ENCODE data around the gene AARS1.
"Not testable (repeated sequence)": the region's sequence is repeated elsewhere in the genome, so short reads cannot be mapped to it uniquely, and the experiment has no call there.

The AARS1 gene

GRCh38 chr16:70295634-70296033 is 6.3 kb upstream of the AARS1 start:
- Histone ChIP-seq H3K9ac (ENCODE audit: low read depth, low read length) (no peak overlapping the region), H3K4me1 (ENCODE audit: insufficient read depth, low read length) (no peaks in the 10 kb centered on the region), H3K9me3 (ENCODE audit: control insufficient read depth, insufficient read depth, low read length) (no peaks in the 10 kb centered on the region), H3K36me3 (ENCODE audit: insufficient read depth, low read length) (no peaks in the 10 kb centered on the region)

GRCh38 chr16:70294385-70295025 is 5.2 kb upstream of the AARS1 start:
- Histone ChIP-seq H3K9me3 (ENCODE audit: control insufficient read depth, insufficient read depth, low read length) (no peaks in the 10 kb centered on the region), H3K9ac (ENCODE audit: low read depth, low read length) (no peak overlapping the region), H3K4me1 (ENCODE audit: insufficient read depth, low read length) (no peaks in the 10 kb centered on the region), H3K36me3 (ENCODE audit: insufficient read depth, low read length) (no peaks in the 10 kb centered on the region)

- not testable (repeated sequence) for H3K9me3 ChIP-seq (ENCODE audit: control insufficient read depth, insufficient read depth, low read length); H3K9ac ChIP-seq (ENCODE audit: low read depth, low read length); H3K4me1 ChIP-seq (ENCODE audit: insufficient read depth, low read length); H3K36me3 ChIP-seq (ENCODE audit: insufficient read depth, low read length)
These were observed 2.8 kb upstream of the AARS1 start for GRCh38 chr16:70292148-70292547.

- H3K9me3 ChIP-seq (ENCODE audit: control insufficient read depth, insufficient read depth, low read length): no peaks in the 10 kb centered on the region
- H3K36me3 ChIP-seq (ENCODE audit: insufficient read depth, low read length): peaks cover 2% of the 10 kb centered on the region; the same call in 1 of the 2 replicates
- H3K9ac ChIP-seq (ENCODE audit: low read depth, low read length): no peak overlapping the region
- H3K4me1 ChIP-seq (ENCODE audit: insufficient read depth, low read length): no peaks in the 10 kb centered on the region
These were observed 1.7 kb upstream of the AARS1 start for GRCh38 chr16:70290949-70291519.

GRCh38 chr16:70287304-70287971 is 1.9 kb downstream of the AARS1 start:
- Histone ChIP-seq H3K36me3 (ENCODE audit: insufficient read depth, low read length) (peaks cover 31% of the 10 kb centered on the region), H3K9ac (ENCODE audit: low read depth, low read length) (peak overlapping the region; percentile 91; the same call in 1 of the 2 replicates)
- not testable (repeated sequence) for H3K4me1 ChIP-seq (ENCODE audit: insufficient read depth, low read length); H3K9me3 ChIP-seq (ENCODE audit: control insufficient read depth, insufficient read depth, low read length)

- H3K9ac ChIP-seq (ENCODE audit: low read depth, low read length): no peak overlapping the region
- H3K4me1 ChIP-seq (ENCODE audit: insufficient read depth, low read length): no peaks in the 10 kb centered on the region
- no peaks in the 10 kb centered on the region for H3K9me3 ChIP-seq (ENCODE audit: control insufficient read depth, insufficient read depth, low read length)
- peaks cover 51% of the 10 kb centered on the region for H3K36me3 ChIP-seq (ENCODE audit: insufficient read depth, low read length)
These were observed 12.9 kb downstream of the AARS1 start for GRCh38 chr16:70276392-70276791.

- Histone ChIP-seq H3K9me3 (ENCODE audit: control insufficient read depth, insufficient read depth, low read length) (no peaks in the 10 kb centered on the region), H3K9ac (ENCODE audit: low read depth, low read length) (no peak overlapping the region), H3K4me1 (ENCODE audit: insufficient read depth, low read length) (no peaks in the 10 kb centered on the region), H3K36me3 (ENCODE audit: insufficient read depth, low read length) (peaks cover 52% of the 10 kb centered on the region)
These were observed 17.6 kb downstream of the AARS1 start for GRCh38 chr16:70271696-70272095.

- H3K36me3 ChIP-seq (ENCODE audit: insufficient read depth, low read length): peaks cover 58% of the 10 kb centered on the region
- H3K9ac ChIP-seq (ENCODE audit: low read depth, low read length): no peak overlapping the region
These were observed 19.1 kb downstream of the AARS1 start for GRCh38 chr16:70270176-70270575.

GRCh38 chr16:70269471-70269870 is 19.8 kb downstream of the AARS1 start:
- Histone ChIP-seq H3K9ac (ENCODE audit: low read depth, low read length) (no peak overlapping the region), H3K9me3 (ENCODE audit: control insufficient read depth, insufficient read depth, low read length) (no peaks in the 10 kb centered on the region), H3K4me1 (ENCODE audit: insufficient read depth, low read length) (no peaks in the 10 kb centered on the region), H3K36me3 (ENCODE audit: insufficient read depth, low read length) (peaks cover 65% of the 10 kb centered on the region)

More at GRCh38 chr16:70270176-70270575, 19.1 kb downstream of the AARS1 start:
- no peaks in the 10 kb centered on the region for H3K9me3 ChIP-seq (ENCODE audit: control insufficient read depth, insufficient read depth, low read length)
- H3K4me1 ChIP-seq (ENCODE audit: insufficient read depth, low read length): no peaks in the 10 kb centered on the region

- peaks cover 70% of the 10 kb centered on the region for H3K36me3 ChIP-seq (ENCODE audit: insufficient read depth, low read length)
- H3K9me3 ChIP-seq (ENCODE audit: control insufficient read depth, insufficient read depth, low read length); H3K9ac ChIP-seq (ENCODE audit: low read depth, low read length); H3K4me1 ChIP-seq (ENCODE audit: insufficient read depth, low read length): not testable (repeated sequence)
These were observed 21.4 kb downstream of the AARS1 start for GRCh38 chr16:70267922-70268321.

GRCh38 chr16:70267516-70267915 is 21.8 kb downstream of the AARS1 start:
- Histone ChIP-seq H3K4me1 (ENCODE audit: insufficient read depth, low read length) (no peaks in the 10 kb centered on the region), H3K9ac (ENCODE audit: low read depth, low read length) (no peak overlapping the region), H3K36me3 (ENCODE audit: insufficient read depth, low read length) (peaks cover 73% of the 10 kb centered on the region), H3K9me3 (ENCODE audit: control insufficient read depth, insufficient read depth, low read length) (no peaks in the 10 kb centered on the region)

GRCh38 chr16:70259903-70260302 is 29.4 kb downstream of the AARS1 start:
- H3K9ac ChIP-seq (ENCODE audit: low read depth, low read length); H3K9me3 ChIP-seq (ENCODE audit: control insufficient read depth, insufficient read depth, low read length); H3K4me1 ChIP-seq (ENCODE audit: insufficient read depth, low read length): not testable (repeated sequence)
- peaks cover 72% of the 10 kb centered on the region for H3K36me3 ChIP-seq (ENCODE audit: insufficient read depth, low read length)

- Histone ChIP-seq H3K4me1 (ENCODE audit: insufficient read depth, low read length) (no peaks in the 10 kb centered on the region), H3K36me3 (ENCODE audit: insufficient read depth, low read length) (peaks cover 67% of the 10 kb centered on the region), H3K9ac (ENCODE audit: low read depth, low read length) (no peak overlapping the region), H3K9me3 (ENCODE audit: control insufficient read depth, insufficient read depth, low read length) (no peaks in the 10 kb centered on the region)
These were observed 30.4 kb downstream of the AARS1 start for GRCh38 chr16:70258946-70259345.

- no peaks in the 10 kb centered on the region for H3K9me3 ChIP-seq (ENCODE audit: control insufficient read depth, insufficient read depth, low read length)
- H3K9ac ChIP-seq (ENCODE audit: low read depth, low read length): no peak overlapping the region
- H3K4me1 ChIP-seq (ENCODE audit: insufficient read depth, low read length): no peaks in the 10 kb centered on the region
- H3K36me3 ChIP-seq (ENCODE audit: insufficient read depth, low read length): peaks cover 67% of the 10 kb centered on the region
These were observed 31.2 kb downstream of the AARS1 start for GRCh38 chr16:70258065-70258464.

- Histone ChIP-seq H3K9ac (ENCODE audit: low read depth, low read length) (no peak overlapping the region), H3K9me3 (ENCODE audit: control insufficient read depth, insufficient read depth, low read length) (no peaks in the 10 kb centered on the region), H3K4me1 (ENCODE audit: insufficient read depth, low read length) (no peaks in the 10 kb centered on the region), H3K36me3 (ENCODE audit: insufficient read depth, low read length) (peaks cover 63% of the 10 kb centered on the region)
These were observed 31.9 kb downstream of the AARS1 start for GRCh38 chr16:70257391-70257790.

All from ES-I3 (cell line).